NCI-H748 (cell line): ENCODE measurements around the gene ZFP69B.

ENCODE experiments used
- DNase-seq: peaks from one replicate; lab custom pipeline; 2025; ENCODE audit not compliant: unreplicated experiment; lab: John Stamatoyannopoulos, UW

The ZFP69B gene

GRCh38 chr1:40449684-40450494, at the start of gene ZFP69B:
Gene ZFP69B (plus strand): TSS chr1:40450476. CDS start chr1:40450962, 486 bp downstream.
- DNase-seq, result peak; percentile 100

GRCh38 chr1:40401473-40402201, 48.6 kb upstream of the ZFP69B start:
- DNase-seq, result no peak

GRCh38 chr1:40404670-40405462, 45.4 kb upstream of the ZFP69B start:
- peak; percentile 91 for DNase-seq

GRCh38 chr1:40405812-40406211, 44.5 kb upstream of the ZFP69B start:
- no peak for DNase-seq

GRCh38 chr1:40407453-40407852, 42.8 kb upstream of the ZFP69B start:
- no peak for DNase-seq

- DNase-seq, result no peak
Observed at GRCh38 chr1:40409467-40409866, 40.8 kb upstream of the ZFP69B start.

- no peak for DNase-seq
Observed at GRCh38 chr1:40411294-40411693, 39.0 kb upstream of the ZFP69B start.

GRCh38 chr1:40411843-40412242, 38.4 kb upstream of the ZFP69B start:
- no peak for DNase-seq

- DNase-seq, result no peak
Observed at GRCh38 chr1:40413527-40414252, 36.6 kb upstream of the ZFP69B start.

GRCh38 chr1:40414331-40414730, 35.9 kb upstream of the ZFP69B start:
- DNase-seq, result no peak

- DNase-seq, result no peak
Observed at GRCh38 chr1:40416709-40417108, 33.6 kb upstream of the ZFP69B start.

GRCh38 chr1:40421431-40422384, 28.6 kb upstream of the ZFP69B start:
- DNase-seq, result peak; percentile 100

GRCh38 chr1:40422630-40423263, 27.5 kb upstream of the ZFP69B start:
- DNase-seq, result peak; percentile 65

- DNase-seq, result no peak
Observed at GRCh38 chr1:40423264-40423642, 27.0 kb upstream of the ZFP69B start.

GRCh38 chr1:40423951-40424618, 26.2 kb upstream of the ZFP69B start:
- DNase-seq, result no peak

- no peak for DNase-seq
Observed at GRCh38 chr1:40425198-40425597, 25.1 kb upstream of the ZFP69B start.

- no peak for DNase-seq
Observed at GRCh38 chr1:40431385-40431784, 18.9 kb upstream of the ZFP69B start.

- DNase-seq, result no peak
Observed at GRCh38 chr1:40432644-40433390, 17.5 kb upstream of the ZFP69B start.
